HL-60 (cell line): ENCODE data around the gene LMTK2.

Experiments used
- CTCF ChIP-seq: IDR thresholded peaks from one replicate; pipeline ENCODE4 v1.5.1; 2011; ENCODE audit warnings: low read length, control low read depth, inconsistent platforms; ENCODE audit not compliant: insufficient read depth
- GABPA ChIP-seq: IDR thresholded peaks from 2 replicates; pipeline ENCODE4 v1.6.1; 2012; ENCODE audit warnings: low read depth
- POLR2AphosphoS5 ChIP-seq: IDR thresholded peaks from 2 replicates; pipeline ENCODE4 v1.6.1; 2012; ENCODE audit warnings: low read depth
- REST ChIP-seq: IDR thresholded peaks from 2 replicates; pipeline ENCODE4 v1.6.1; 2012; ENCODE audit warnings: low read depth; ENCODE audit not compliant: insufficient replicate concordance
- SPI1 ChIP-seq: IDR thresholded peaks from 2 replicates; pipeline ENCODE4 v1.6.1; 2012; ENCODE audit warnings: low read depth, mild to moderate bottlenecking, borderline replicate concordance

GRCh38 chr7:98211676-98212531 lies 105.2 kb downstream of the LMTK2 start:
- TF ChIP-seq CTCF (no peak), REST (no peak), GABPA (no peak), SPI1 (no peak), POLR2AphosphoS5 (no peak)
